ENCODE measurements around the gene ZNF2.
A peak's percentile ranks its signal among the peaks of the same experiment; 100 is the strongest.

ZNF2 gene

GRCh38 chr2:95149397-95149984, 16.1 kb upstream of the ZNF2 start:
- TF ChIP-seq CTCF (IDR thresholded peaks at IDR 0.05), result no peak
- DNase-seq (ENCODE audit: low spot score), result no peak
- no peak overlapping the region for H3K27ac ChIP-seq
- H3K4me3 ChIP-seq, result peak overlapping the region; percentile 10

GRCh38 chr2:95158441-95158840, 7.2 kb upstream of the ZNF2 start:
- no peak for DNase-seq (ENCODE audit: low spot score)
- peak overlapping the region; percentile 64 to 91 for H3K27ac ChIP-seq
- no peak for TF ChIP-seq CTCF (IDR thresholded peaks at IDR 0.05)
- peak overlapping the region; percentile 96 for H3K4me3 ChIP-seq

- Histone ChIP-seq H3K27ac (peak overlapping the region; percentile 64 to 91), H3K4me3 (peak overlapping the region; percentile 96)
- peak; percentile 79 for DNase-seq (ENCODE audit: low spot score)
- TF ChIP-seq CTCF (IDR thresholded peaks at IDR 0.05), result no peak
Measured at GRCh38 chr2:95158891-95159619, 6.6 kb upstream of the ZNF2 start.

- H3K4me3 ChIP-seq, result peak within 1 kb of the TSS; percentile 96
- H3K27ac ChIP-seq, result peak within 1 kb of the TSS; percentile 71 to 91
- DNase-seq (ENCODE audit: low spot score), result peak; percentile 83
- TF ChIP-seq CTCF (IDR thresholded peaks at IDR 0.05), result no peak
Measured at GRCh38 chr2:95159690-95160449, 5.7 kb upstream of the ZNF2 start, which contains the start of gene ZNF514. Gene ZNF514, minus strand, starts transcription at chr2:95159848. Its CDS starts 6,595 bp downstream, at chr2:95153253.

GRCh38 chr2:95165030-95165370, 609 bp upstream of the ZNF2 start:
- TF ChIP-seq CTCF (IDR thresholded peaks at IDR 0.05), result no peak
- peak overlapping the region; percentile 75 for H3K4me3 ChIP-seq
- H3K27ac ChIP-seq, result peak overlapping the region; percentile 73 to 92
- no peak for DNase-seq (ENCODE audit: low spot score)

- H3K27ac ChIP-seq, result peak overlapping the region; percentile 73 to 92
- peak overlapping the region; percentile 75 for H3K4me3 ChIP-seq
- TF ChIP-seq CTCF (IDR thresholded peaks at IDR 0.05), result no peak
- no peak for DNase-seq (ENCODE audit: low spot score)
Measured at GRCh38 chr2:95166065-95166763, 605 bp downstream of the ZNF2 start.
